HG03175 (cell line): ENCODE results near the gene PEDS1.
"Not testable (repeated sequence)": the region's sequence is repeated elsewhere in the genome, so short reads cannot be mapped to it uniquely, and the experiment has no call there.

ENCODE experiments used
- ATAC-seq: cut with Tn5 transposase; IDR thresholded peaks from one replicate; pipeline ENCODE4 v1.9.1; 2021; ENCODE audit warnings: mild to moderate bottlenecking, moderate library complexity; ENCODE audit not compliant: unreplicated experiment

Gene PEDS1

GRCh38 chr20:50136822-50137599 lies 16.5 kb downstream of the PEDS1 start:
- ATAC-seq: no peak

GRCh38 chr20:50135157-50135556 lies 18.4 kb downstream of the PEDS1 start:
- not testable (repeated sequence) for ATAC-seq

DNA sequence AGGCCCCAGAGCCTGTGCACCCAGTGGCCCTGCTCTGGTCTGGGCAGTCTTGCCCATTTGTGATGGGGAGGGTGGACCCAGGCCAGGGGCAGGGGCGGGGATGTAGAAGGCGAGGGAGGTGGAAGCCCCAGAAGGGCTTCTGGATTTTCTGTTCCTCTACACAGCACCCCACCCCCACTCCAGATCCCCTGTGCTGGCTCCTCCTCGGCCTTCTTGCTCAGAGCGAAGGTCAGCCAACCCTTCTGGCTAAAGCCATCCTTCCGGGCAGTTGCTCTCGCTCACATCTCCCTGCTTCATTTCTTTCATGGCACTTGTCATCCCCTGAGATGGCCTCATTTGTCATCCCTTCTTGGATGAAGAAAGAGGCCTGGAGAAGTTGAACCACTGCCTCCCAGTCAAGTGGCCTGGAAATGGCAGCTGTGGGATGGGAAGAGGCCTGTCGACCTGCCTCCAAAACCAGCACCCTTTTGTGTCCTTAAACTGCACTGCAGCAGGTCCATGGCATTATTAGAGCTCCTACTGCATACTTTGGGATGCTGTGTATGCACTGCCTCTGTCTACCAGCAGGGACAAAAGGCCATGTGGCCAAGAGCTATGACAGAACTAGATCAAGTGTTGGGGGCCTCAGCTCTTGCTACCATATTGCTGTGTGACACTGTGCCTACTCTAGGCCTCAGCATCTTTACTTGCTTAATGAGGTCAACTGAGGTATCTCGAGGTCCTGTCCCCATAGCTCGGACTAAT lies 19.9 kb downstream of the PEDS1 start:
- no peak for ATAC-seq

- ATAC-seq: no peak
Observed at GRCh38 chr20:50133041-50133440, 20.5 kb downstream of the PEDS1 start.

GRCh38 chr20:50130995-50131394 lies 22.5 kb downstream of the PEDS1 start:
- no peak for ATAC-seq

GRCh38 chr20:50130356-50130723 lies 23.2 kb downstream of the PEDS1 start:
- ATAC-seq: no peak

DNA sequence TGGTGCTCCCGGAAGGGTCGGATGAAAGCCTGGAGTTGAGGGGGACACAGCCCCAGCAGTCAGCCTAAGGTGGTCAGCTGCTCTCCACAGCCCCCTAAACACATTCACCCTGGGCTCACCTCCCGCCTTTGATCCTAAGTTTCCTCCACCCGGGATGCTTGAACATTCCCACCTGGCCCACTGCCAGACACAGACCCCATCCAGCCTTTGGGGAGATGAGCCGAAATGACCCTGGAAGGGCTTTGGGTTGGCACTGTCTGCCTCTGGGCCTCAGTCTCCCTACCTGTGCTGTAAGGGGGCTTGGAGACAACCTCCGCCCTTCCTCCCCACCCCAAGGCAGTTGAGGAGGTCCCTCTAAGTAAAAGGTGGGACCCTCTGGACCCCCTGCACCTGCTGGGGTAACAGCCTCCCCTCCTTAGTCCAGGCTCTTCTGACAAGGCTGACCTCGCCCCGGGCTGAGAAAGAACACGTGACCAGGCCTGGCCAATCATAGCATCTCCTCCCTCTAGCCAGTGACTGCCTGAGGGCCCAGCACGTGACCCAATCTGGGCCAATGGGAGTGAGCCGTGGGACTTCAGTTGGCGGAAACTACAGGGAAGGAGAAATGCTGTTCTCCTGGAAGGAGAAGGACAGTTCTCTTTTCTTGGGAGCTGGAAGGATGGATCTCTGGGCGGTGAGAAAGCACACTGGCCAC lies 23.7 kb downstream of the PEDS1 start:
- no peak for ATAC-seq

DNA sequence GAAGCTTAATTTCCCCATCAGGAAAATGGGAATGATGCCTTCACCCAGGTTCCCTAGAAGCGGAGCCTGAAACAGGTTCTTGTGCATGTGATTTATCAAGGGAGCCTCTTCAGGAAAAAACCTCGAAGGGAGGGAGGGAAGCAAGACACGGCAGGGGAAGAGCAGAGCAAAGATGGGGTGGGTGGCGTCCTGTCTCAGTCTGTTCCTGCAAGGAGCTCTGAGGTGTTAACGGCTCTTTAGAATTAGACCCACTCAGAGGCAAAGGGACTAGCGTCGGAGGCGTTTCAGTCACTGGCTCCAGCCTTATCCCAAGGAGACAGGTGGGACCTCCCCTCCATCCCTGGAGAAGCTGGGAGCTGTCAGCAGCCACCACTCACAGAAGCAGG lies 25.0 kb downstream of the PEDS1 start:
- no peak for ATAC-seq

DNA sequence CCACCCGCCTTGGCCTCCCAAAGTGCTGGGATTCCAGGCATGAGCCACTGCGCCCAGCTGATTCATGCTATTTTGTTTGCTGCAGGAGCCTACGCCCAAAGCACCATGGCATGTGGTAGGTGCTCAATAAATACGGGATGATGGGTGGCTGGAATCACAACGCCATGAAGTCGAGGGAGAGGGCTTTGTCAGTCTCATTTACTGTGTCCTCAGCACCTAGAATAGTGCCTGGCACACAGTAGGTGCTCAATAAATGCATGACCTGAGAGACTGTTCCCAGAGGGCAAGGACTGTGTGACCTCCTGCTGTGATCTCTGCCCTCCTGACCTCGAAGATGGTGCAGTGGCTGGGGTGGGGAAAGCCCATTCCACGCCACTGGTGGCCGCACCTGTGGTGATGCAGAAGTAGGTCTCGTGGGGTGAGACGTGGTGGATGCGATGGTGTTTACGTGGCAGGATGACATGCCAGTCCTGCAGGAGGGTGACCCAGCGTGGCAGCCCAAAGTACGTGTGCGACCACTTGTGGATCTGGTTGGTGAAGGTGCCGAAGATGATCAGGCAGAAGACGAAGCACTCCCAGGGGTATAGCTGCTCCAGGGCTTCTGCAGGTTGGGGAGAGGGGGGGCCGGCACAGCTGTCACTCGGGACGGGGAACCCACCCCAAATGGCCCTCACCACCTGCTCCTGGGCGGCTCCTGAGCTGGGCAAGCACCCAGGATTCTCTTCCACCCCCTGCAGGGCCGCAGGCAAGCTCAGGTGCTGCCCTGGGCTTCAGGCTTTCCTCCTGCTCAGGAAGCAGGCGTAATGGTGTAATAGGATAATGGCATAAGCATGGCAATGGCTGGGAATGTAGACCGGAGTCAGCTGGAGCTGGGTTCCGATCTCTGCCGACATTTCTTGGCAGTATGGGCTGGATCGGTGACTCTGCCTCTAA lies 25.7 kb downstream of the PEDS1 start:
- ATAC-seq: no peak

DNA sequence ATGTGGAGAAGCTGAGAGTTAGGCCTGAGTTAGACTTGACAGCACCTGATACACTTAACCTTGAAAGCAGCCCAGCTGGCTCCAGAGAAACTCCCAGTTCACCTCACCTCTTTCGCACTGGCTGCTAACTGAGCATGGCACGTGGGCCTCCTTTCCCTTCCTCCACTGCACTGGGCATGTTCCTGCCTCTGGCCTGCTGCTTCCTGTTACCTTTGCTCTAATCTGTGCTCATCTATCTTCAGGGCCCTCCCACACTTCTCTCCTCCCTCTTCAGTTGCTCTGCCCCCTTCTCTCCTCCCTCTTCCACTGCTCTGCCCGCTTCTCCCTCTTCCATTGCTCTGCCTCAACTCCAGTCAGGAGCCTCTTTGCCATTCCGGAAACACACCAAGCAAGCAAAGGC lies 26.9 kb downstream of the PEDS1 start:
- ATAC-seq: no peak

- ATAC-seq: no peak
Observed at GRCh38 chr20:50125279-50125678, 28.2 kb downstream of the PEDS1 start.

- no peak for ATAC-seq
Observed at GRCh38 chr20:50124496-50124895, 29.0 kb downstream of the PEDS1 start.

DNA sequence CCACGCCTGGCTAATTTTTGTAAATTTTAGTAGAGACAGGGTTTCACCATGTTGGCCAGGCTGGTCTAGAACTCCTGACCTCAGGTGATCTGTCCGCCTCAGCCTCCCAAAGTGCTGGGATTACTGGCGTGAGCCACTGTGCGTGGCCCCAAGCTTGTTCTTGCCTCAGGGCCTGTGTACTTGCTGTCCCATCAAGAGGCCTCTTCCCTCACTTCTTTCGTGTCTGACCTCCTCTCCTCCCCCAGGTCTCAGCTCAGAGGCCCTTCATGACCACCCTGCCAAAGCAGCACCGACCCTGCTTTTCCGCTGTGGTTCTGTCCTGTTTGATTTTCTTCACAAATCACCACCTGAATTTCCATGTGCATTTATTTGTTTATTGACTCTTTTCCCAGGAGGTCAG lies 30.1 kb downstream of the PEDS1 start:
- ATAC-seq: no peak

- no peak for ATAC-seq
Observed at GRCh38 chr20:50122763-50123162, 30.8 kb downstream of the PEDS1 start.

DNA sequence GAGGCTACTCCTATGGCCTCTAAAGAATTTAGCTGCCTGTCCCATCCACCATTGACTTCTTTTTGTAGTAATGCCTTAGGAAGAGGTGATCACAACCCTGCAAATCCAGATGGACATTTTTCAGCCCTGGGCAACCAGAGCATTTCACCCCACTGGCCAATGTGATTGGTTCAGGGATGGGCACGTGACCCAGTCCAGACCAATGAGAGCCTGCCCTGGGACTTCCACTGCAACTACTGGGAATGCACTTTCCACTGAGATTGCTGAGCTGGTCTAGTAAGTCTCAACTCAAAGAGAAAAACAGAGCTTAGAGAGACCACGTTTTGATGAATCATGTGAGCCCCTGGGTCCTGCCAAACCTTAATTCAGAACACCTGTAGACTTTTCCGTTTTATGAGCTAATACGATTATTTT lies 31.7 kb downstream of the PEDS1 start:
- no peak for ATAC-seq

GRCh38 chr20:50120935-50121693 lies 32.4 kb downstream of the PEDS1 start:
- ATAC-seq: peak; percentile 51

GRCh38 chr20:50118203-50118602 lies 35.3 kb downstream of the PEDS1 start:
- no peak for ATAC-seq

GRCh38 chr20:50116368-50116999 lies 37.0 kb downstream of the PEDS1 start:
- no peak for ATAC-seq

DNA sequence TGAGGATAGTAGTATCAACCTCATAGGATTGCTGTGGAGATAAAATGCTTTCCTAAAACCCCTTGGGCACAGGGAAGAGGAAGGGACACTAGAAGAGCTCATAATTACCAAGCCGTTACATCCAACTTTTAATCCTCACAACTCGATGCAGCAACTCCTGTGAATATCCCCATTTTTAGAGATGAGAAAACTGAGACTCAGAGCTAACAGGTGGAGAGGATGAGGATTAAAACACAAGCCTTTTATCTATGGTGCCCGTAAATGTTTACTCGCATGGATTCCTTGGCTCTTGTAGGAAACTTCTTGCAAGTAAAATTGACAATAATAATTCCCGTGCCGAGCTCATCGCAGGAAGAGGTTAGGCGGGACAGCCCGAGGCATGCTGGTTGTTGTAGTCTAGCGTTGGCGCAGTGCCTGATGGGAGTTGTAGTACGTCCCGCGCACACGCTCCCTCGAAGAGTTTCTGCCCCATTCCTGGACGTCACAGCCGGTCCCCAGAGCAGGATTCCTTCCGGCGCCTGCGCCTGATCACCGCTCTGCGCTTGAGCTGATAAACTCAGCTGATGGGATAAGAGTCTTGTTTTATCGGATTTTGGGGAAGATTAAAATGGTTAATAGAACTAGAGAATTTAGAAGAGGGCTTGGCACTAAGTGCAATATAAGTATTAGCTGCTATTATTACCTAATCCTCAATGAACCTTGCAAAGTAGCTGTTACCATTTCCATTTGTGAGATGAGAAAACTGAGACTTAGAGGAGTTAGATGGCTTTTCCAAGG lies 37.7 kb downstream of the PEDS1 start:
- peak; percentile 75 for ATAC-seq
